Measurements from ENCODE around the gene COL5A2.

The COL5A2 gene

DNA sequence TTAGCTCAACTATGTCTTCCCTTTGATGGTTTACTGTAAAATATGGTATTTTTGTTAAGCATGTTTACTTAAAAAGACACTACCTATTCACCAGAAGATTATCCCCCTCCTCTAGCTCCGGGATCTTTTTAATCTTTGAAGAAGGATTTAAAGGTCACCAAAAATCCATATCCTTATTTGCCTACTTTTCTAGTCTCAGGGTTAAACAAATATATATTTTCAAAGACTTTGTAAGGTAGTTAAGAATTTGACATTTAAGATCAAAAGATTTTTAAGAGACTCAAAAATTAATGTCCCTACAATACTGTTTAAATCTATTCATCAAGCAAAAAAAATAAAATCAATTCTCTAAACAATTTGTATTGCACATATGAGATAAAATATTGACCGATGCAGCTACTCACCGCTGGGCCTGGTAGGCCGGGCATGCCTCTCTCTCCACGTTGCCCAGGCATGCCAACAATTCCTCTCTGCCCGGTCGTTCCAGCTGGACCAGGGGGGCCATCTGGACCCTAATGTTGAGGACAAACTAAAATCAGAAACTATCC lies 129.3 kb downstream of the COL5A2 start:
- Histone ChIP-seq H3F3A (ENCODE audit: insufficient read depth) (no peaks in the 10 kb centered on the region), H3K79me2 (ENCODE audit: insufficient read depth, low read length) (no peaks in the 10 kb centered on the region), H3K9me3 (ENCODE audit: insufficient read depth, low read length) (no peaks in the 10 kb centered on the region), H3K36me3 (ENCODE audit: low read length) (no peaks in the 10 kb centered on the region), H3K27ac (ENCODE audit: low read depth, low read length) (no peak overlapping the region), H3K4me3 (ENCODE audit: insufficient read depth, low read length, poor library complexity, severe bottlenecking) (no peak overlapping the region), H3K9ac (ENCODE audit: low read length) (no peak overlapping the region), H2AFZ (ENCODE audit: low read depth, low read length, severe bottlenecking) (no peak overlapping the region), H3K4me2 (ENCODE audit: low read depth, low read length, poor library complexity, severe bottlenecking) (no peak overlapping the region), H3K9me2 (replicated peaks; ENCODE audit: insufficient read depth, low read length) (no peaks in the 10 kb centered on the region), H4K20me1 (ENCODE audit: low read depth, low read length) (no peaks in the 10 kb centered on the region), H3K27me3 (ENCODE audit: low read length) (no peaks in the 10 kb centered on the region)
- TF ChIP-seq, protein P1, sequence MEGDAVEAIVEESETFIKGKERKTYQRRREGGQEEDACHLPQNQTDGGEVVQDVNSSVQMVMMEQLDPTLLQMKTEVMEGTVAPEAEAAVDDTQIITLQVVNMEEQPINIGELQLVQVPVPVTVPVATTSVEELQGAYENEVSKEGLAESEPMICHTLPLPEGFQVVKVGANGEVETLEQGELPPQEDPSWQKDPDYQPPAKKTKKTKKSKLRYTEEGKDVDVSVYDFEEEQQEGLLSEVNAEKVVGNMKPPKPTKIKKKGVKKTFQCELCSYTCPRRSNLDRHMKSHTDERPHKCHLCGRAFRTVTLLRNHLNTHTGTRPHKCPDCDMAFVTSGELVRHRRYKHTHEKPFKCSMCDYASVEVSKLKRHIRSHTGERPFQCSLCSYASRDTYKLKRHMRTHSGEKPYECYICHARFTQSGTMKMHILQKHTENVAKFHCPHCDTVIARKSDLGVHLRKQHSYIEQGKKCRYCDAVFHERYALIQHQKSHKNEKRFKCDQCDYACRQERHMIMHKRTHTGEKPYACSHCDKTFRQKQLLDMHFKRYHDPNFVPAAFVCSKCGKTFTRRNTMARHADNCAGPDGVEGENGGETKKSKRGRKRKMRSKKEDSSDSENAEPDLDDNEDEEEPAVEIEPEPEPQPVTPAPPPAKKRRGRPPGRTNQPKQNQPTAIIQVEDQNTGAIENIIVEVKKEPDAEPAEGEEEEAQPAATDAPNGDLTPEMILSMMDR (IDR thresholded peaks at IDR 0.05; ENCODE audit: insufficient read depth, low read length, poor library complexity, severe bottlenecking) = no peak
- no peak for TF ChIP-seq EZH2phosphoT487 (conservative IDR thresholded peaks at IDR 0.05; ENCODE audit: low read length)

DNA sequence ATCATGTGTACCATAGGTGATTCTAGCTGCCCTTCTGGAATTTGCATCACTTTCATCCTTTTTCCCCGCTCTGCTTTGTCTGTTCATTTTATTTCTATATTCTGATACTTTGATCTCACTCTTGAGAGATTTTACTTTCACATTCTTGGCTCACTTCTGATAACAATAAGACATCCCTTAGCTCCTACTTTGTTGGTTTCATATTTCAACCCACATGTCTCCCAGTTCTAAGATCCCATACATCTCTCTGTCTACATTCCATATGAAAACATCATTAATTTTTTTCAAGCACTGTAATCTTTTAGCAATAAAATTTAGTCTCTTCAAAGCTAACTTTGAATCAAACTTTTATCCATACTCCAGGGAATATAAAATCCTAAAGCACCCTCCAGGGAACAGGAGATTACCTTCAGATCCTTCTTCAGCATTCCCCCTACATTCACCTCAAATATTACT lies 129.8 kb downstream of the COL5A2 start:
- Histone ChIP-seq H2AFZ (ENCODE audit: low read depth, low read length, severe bottlenecking) (no peak overlapping the region), H4K20me1 (ENCODE audit: low read depth, low read length) (no peaks in the 10 kb centered on the region), H3K9me2 (replicated peaks; ENCODE audit: insufficient read depth, low read length) (no peaks in the 10 kb centered on the region), H3K27ac (ENCODE audit: low read depth, low read length) (no peak overlapping the region), H3K79me2 (ENCODE audit: insufficient read depth, low read length) (no peaks in the 10 kb centered on the region), H3F3A (ENCODE audit: insufficient read depth) (no peaks in the 10 kb centered on the region), H3K9ac (ENCODE audit: low read length) (no peak overlapping the region), H3K4me2 (ENCODE audit: low read depth, low read length, poor library complexity, severe bottlenecking) (no peak overlapping the region), H3K4me3 (ENCODE audit: insufficient read depth, low read length, poor library complexity, severe bottlenecking) (no peak overlapping the region), H3K9me3 (ENCODE audit: insufficient read depth, low read length) (no peaks in the 10 kb centered on the region), H3K27me3 (ENCODE audit: low read length) (no peaks in the 10 kb centered on the region), H3K36me3 (ENCODE audit: low read length) (no peaks in the 10 kb centered on the region)
- no peak for TF ChIP-seq EZH2phosphoT487 (conservative IDR thresholded peaks at IDR 0.05; ENCODE audit: low read length)
- TF ChIP-seq, protein P1 (IDR thresholded peaks at IDR 0.05; ENCODE audit: insufficient read depth, low read length, poor library complexity, severe bottlenecking) = no peak

DNA sequence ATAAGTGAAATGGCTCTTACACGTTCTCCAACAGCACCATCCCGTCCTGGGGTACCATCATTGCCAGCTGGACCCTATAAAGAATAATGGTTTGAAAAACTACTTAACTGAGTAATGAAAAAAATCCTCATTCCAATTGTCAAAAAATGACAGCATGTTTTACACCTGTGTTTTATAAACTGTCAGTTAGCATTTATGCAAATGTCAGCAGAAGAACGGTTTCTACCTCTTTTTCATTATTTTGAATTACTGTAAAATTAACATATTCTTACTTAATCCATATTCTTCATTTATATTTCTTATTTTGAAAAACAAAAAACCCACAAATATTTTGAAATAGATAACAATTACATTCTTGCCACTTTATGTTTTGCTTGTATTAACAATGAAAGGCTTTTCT lies 131.4 kb downstream of the COL5A2 start:
- Histone ChIP-seq H3K9ac (ENCODE audit: low read length) (no peak overlapping the region), H3K4me3 (ENCODE audit: insufficient read depth, low read length, poor library complexity, severe bottlenecking) (no peak overlapping the region), H3K4me2 (ENCODE audit: low read depth, low read length, poor library complexity, severe bottlenecking) (no peak overlapping the region), H3K9me2 (replicated peaks; ENCODE audit: insufficient read depth, low read length) (no peaks in the 10 kb centered on the region), H3K9me3 (ENCODE audit: insufficient read depth, low read length) (no peaks in the 10 kb centered on the region), H3F3A (ENCODE audit: insufficient read depth) (no peaks in the 10 kb centered on the region), H3K36me3 (ENCODE audit: low read length) (no peaks in the 10 kb centered on the region), H3K79me2 (ENCODE audit: insufficient read depth, low read length) (no peaks in the 10 kb centered on the region), H4K20me1 (ENCODE audit: low read depth, low read length) (no peaks in the 10 kb centered on the region), H3K27ac (ENCODE audit: low read depth, low read length) (no peak overlapping the region), H3K27me3 (ENCODE audit: low read length) (no peaks in the 10 kb centered on the region), H2AFZ (ENCODE audit: low read depth, low read length, severe bottlenecking) (no peak overlapping the region)
- TF ChIP-seq, protein P1 (IDR thresholded peaks at IDR 0.05; ENCODE audit: insufficient read depth, low read length, poor library complexity, severe bottlenecking) = no peak
- no peak for TF ChIP-seq EZH2phosphoT487 (conservative IDR thresholded peaks at IDR 0.05; ENCODE audit: low read length)
